ENCODE data around the gene MAPKAP1. TPM values are rescaled to one million over a fixed set of nuclear protein-coding genes. Genes with fewer than 3 reads are reported as not detected.

The MAPKAP1 gene
- total RNA-seq, 1 experiment from 2014 or later, result 55.5 TPM

GRCh38 chr9:125537442-125538091 is 169.4 kb downstream of the MAPKAP1 start:
- Mint-ChIP-seq H3K4me3 (ENCODE audit: low read depth, unreplicated experiment) (peak overlapping the region; percentile 34), H3K36me3 (ENCODE audit: insufficient read depth, unreplicated experiment) (peaks cover 7% of the 10 kb centered on the region), H3K27ac (ENCODE audit: unreplicated experiment) (peak overlapping the region; percentile 75), H3K9me3 (ENCODE audit: low read depth, unreplicated experiment) (no peaks in the 10 kb centered on the region), H3K27me3 (ENCODE audit: unreplicated experiment) (no peaks in the 10 kb centered on the region), H3K4me1 (ENCODE audit: low read depth, unreplicated experiment) (peaks cover 39% of the 10 kb centered on the region)
- TF ChIP-seq, protein P1, sequence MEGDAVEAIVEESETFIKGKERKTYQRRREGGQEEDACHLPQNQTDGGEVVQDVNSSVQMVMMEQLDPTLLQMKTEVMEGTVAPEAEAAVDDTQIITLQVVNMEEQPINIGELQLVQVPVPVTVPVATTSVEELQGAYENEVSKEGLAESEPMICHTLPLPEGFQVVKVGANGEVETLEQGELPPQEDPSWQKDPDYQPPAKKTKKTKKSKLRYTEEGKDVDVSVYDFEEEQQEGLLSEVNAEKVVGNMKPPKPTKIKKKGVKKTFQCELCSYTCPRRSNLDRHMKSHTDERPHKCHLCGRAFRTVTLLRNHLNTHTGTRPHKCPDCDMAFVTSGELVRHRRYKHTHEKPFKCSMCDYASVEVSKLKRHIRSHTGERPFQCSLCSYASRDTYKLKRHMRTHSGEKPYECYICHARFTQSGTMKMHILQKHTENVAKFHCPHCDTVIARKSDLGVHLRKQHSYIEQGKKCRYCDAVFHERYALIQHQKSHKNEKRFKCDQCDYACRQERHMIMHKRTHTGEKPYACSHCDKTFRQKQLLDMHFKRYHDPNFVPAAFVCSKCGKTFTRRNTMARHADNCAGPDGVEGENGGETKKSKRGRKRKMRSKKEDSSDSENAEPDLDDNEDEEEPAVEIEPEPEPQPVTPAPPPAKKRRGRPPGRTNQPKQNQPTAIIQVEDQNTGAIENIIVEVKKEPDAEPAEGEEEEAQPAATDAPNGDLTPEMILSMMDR (IDR thresholded peaks at IDR 0.05; ENCODE audit: unreplicated experiment), result no peak
- no peak for DNase-seq
- no TSS peak for BruUV-seq (replicated peaks)
- CTCF ChIA-PET, result no interaction called here
- intact Hi-C loops (cut with micrococcal nuclease; ENCODE audit: unreplicated experiment), result loop anchor here (10.0 kb wide), 1 partner anchor 93 kb away; no protein-coding TSS in a partner anchor

DNA sequence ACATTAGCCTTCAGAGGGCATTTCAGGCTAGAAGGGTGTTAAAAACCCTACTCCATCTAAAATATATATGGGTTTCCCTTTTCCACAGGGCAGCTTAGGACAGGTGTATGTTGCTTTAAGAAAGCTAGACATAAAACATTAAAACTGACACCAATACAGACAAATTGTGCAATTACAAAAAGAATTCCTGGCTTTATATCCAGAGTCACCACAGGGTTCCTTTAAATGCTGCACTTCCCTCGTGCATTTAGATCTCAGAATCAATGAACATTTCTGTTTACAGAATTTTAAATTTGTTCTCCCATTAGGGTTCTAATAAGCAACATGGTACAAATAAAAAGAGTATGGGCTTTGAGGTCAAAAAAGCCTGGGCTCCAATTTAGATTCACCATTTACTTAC is 170.2 kb downstream of the MAPKAP1 start:
- CTCF ChIA-PET, result interaction anchor here (0.7 kb wide), 1 partner anchor 24 kb away, joined by 3 read pairs; no protein-coding TSS in a partner anchor
- H3K9me3 Mint-ChIP-seq (ENCODE audit: low read depth, unreplicated experiment), result no peaks in the 10 kb centered on the region
- no TSS peak for BruUV-seq (replicated peaks)
- no peak overlapping the region for H3K4me3 Mint-ChIP-seq (ENCODE audit: low read depth, unreplicated experiment)
- no peak overlapping the region for H3K27ac Mint-ChIP-seq (ENCODE audit: unreplicated experiment)
- TF ChIP-seq, protein P1 (IDR thresholded peaks at IDR 0.05; ENCODE audit: unreplicated experiment), result no peak
- no peak for DNase-seq
- H3K36me3 Mint-ChIP-seq (ENCODE audit: insufficient read depth, unreplicated experiment), result peaks cover 7% of the 10 kb centered on the region
- peaks cover 45% of the 10 kb centered on the region for H3K4me1 Mint-ChIP-seq (ENCODE audit: low read depth, unreplicated experiment)
- intact Hi-C loops (cut with micrococcal nuclease; ENCODE audit: unreplicated experiment), result loop anchor here (10.0 kb wide), 1 partner anchor 92 kb away; no protein-coding TSS in a partner anchor
- no peaks in the 10 kb centered on the region for H3K27me3 Mint-ChIP-seq (ENCODE audit: unreplicated experiment)

DNA sequence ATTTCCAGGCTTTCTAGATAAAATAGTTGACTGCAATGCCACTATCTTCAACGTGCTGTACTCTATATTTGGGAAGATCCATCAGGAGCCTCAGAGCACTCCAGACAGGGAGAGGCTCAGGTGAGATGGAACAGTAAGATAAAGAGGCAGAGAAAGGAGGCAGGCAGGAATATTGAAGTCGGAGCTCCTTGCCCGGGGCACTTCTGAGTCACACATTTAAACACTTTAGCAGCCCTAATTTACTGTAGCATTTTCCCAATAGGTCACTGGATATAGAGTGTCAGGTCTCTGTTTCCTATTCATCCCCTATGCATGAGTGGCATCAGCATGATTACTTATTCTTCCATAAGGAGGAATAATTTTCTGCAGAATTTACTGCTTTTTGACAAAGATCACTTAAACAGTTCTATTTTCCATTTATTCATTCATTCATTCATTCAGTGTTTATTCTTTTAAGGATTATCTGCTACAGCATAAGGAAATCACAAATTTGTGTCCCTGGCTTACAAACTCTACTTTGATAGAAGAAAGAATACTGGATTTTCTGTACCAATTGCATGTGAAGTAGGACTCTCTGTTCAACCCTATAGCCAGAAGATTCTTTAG is 170.7 kb downstream of the MAPKAP1 start:
- H3K27ac Mint-ChIP-seq (ENCODE audit: unreplicated experiment), result no peak overlapping the region
- CTCF ChIA-PET, result interaction anchor here (0.7 kb wide), 1 partner anchor 23 kb away, joined by 3 read pairs; no protein-coding TSS in a partner anchor

GRCh38 chr9:125534971-125535701 is 171.9 kb downstream of the MAPKAP1 start:
- Mint-ChIP-seq H3K4me3 (ENCODE audit: low read depth, unreplicated experiment) (no peak overlapping the region), H3K27me3 (ENCODE audit: unreplicated experiment) (no peaks in the 10 kb centered on the region), H3K36me3 (ENCODE audit: insufficient read depth, unreplicated experiment) (peaks cover 7% of the 10 kb centered on the region), H3K9me3 (ENCODE audit: low read depth, unreplicated experiment) (no peaks in the 10 kb centered on the region), H3K4me1 (ENCODE audit: low read depth, unreplicated experiment) (peaks cover 39% of the 10 kb centered on the region), H3K27ac (ENCODE audit: unreplicated experiment) (no peak overlapping the region)
- CTCF ChIA-PET, result no interaction called here
- no TSS peak for BruUV-seq (replicated peaks)
- intact Hi-C loops (cut with micrococcal nuclease; ENCODE audit: unreplicated experiment), result loop anchor here (10.0 kb wide), 1 partner anchor 90 kb away; no protein-coding TSS in a partner anchor
- DNase-seq, result no peak
- TF ChIP-seq, protein P1 (IDR thresholded peaks at IDR 0.05; ENCODE audit: unreplicated experiment), result no peak

More for the DNA sequence above, 170.7 kb downstream of the MAPKAP1 start:
- Mint-ChIP-seq H3K9me3 (ENCODE audit: low read depth, unreplicated experiment) (no peaks in the 10 kb centered on the region), H3K4me3 (ENCODE audit: low read depth, unreplicated experiment) (no peak overlapping the region), H3K4me1 (ENCODE audit: low read depth, unreplicated experiment) (peaks cover 45% of the 10 kb centered on the region), H3K27me3 (ENCODE audit: unreplicated experiment) (no peaks in the 10 kb centered on the region), H3K36me3 (ENCODE audit: insufficient read depth, unreplicated experiment) (peaks cover 7% of the 10 kb centered on the region)
- TF ChIP-seq, protein P1 (IDR thresholded peaks at IDR 0.05; ENCODE audit: unreplicated experiment), result no peak
- BruUV-seq (replicated peaks), result no TSS peak
- intact Hi-C loops (cut with micrococcal nuclease; ENCODE audit: unreplicated experiment), result loop anchor here (10.0 kb wide), 1 partner anchor 91 kb away; no protein-coding TSS in a partner anchor
- no peak for DNase-seq

Measured in Calu3 (cell line).